HCT116 (cell line): ENCODE data around the gene PACSIN2. TPM values are rescaled to one million over a fixed set of nuclear protein-coding genes. Genes with fewer than 3 reads are reported as not detected.

Experiments used
- ATAC-seq: fragments of 200-7000 bp; cut with Tn5 transposase; 2 replicates; pipeline ENCODE4 v1.9.1; 2020; ENCODE audit warnings: mild to moderate bottlenecking, moderate library complexity
- BruUV-seq: library from RNA; stranded (reverse); fragments of 400-500 nt; replicated peaks from 2 replicates; lab custom pipeline; 2021; lab: Mats Ljungman, UMichigan
- CTCF ChIA-PET: fragments of 300-600 bp; sonication (Branson Sonifier 250); formaldehyde crosslinking; loops from one replicate; lab custom pipeline; 2021; ENCODE audit warnings: antibody characterized with exemption; lab: Charles Lee
- POLR2A ChIA-PET: fragments of 300-600, 350-600 bp; sonication (Branson Sonifier 250); formaldehyde crosslinking; loops from one replicate; lab custom pipeline; 2021; ENCODE audit warnings: antibody characterized with exemption; lab: Charles Lee
- RAD21 ChIA-PET, 2 experiments: fragments of 300-600 bp; sonication (Branson Sonifier 250); formaldehyde crosslinking; loops; one replicate each; lab custom pipeline; 2023; ENCODE audit warnings: low total read pairs in 2 of 2; ENCODE audit not compliant: uncharacterized antibody in 2 of 2, unreplicated experiment in 2 of 2, low non-redundant PET in 1 of 2; lab: Charles Lee
- DNase-seq: peaks from one replicate; pipeline ENCODE4 v3.0.0-alpha.2; 2010; ENCODE audit warnings: low read depth, low spot score
- H2AFZ ChIP-seq: fragments of 200-600 bp; shearing (Covaris generic), sonication (generic); 2 replicates; pipeline ENCODE4 v1.6.1; 2017; ENCODE audit warnings: low read depth, mixed run types, mixed read lengths, antibody characterized with exemption, low read length; ENCODE audit not compliant: poor library complexity, severe bottlenecking
- H3K27ac ChIP-seq: 2 replicates; pipeline ENCODE4 v1.5.1; 2012; ENCODE audit warnings: low read depth, low read length
- H3K27me3 ChIP-seq: fragments of 200-600 bp; sonication (generic); 2 replicates; pipeline ENCODE4 v1.6.1; 2016; ENCODE audit warnings: mixed run types, low read length, mixed read lengths; ENCODE audit not compliant: insufficient read depth
- H3K36me3 ChIP-seq, 2 experiments: fragments of 200-500 bp in 1 of 2; fragments of 200-600 bp in 1 of 2; sonication (Bioruptor generic) in 1 of 2; sonication (generic) in 1 of 2; 2 replicates each; pipeline versions ENCODE4 v1.5.1 to v1.6.1; 2014 to 2016; ENCODE audit warnings: low read length in 2 of 2, inconsistent platforms in 1 of 2, mixed read lengths in 1 of 2, mixed run types in 1 of 2; ENCODE audit not compliant: insufficient read depth in 2 of 2, control insufficient read depth in 1 of 2
- H3K4me1 ChIP-seq, 2 experiments: fragments of 200-600 bp in 1 of 2; sonication (generic) in 1 of 2; 2 replicates each; pipeline versions ENCODE4 v1.5.1 to v1.6.1; 2012 to 2017; ENCODE audit warnings: low read length in 2 of 2, inconsistent platforms in 1 of 2, mild to moderate bottlenecking in 1 of 2, mixed read lengths in 1 of 2, mixed run types in 1 of 2, moderate library complexity in 1 of 2; ENCODE audit not compliant: insufficient read depth in 2 of 2, control insufficient read depth in 1 of 2
- H3K4me2 ChIP-seq: fragments of 200-600 bp; sonication (generic); 2 replicates; pipeline ENCODE4 v1.6.1; 2017; ENCODE audit warnings: mixed run types, low read length, mixed read lengths
- H3K4me3 ChIP-seq, 2 experiments: fragments of 200-600 bp in 1 of 2; sonication (generic) in 1 of 2; replicated peaks in 1 of 2; 2 replicates each; pipeline ENCODE4 v1.5.1; 2011 to 2016; ENCODE audit warnings: low read length in 2 of 2, control low read depth in 1 of 2, low read depth in 1 of 2, mild to moderate bottlenecking in 1 of 2, mixed read lengths in 1 of 2, mixed run types in 1 of 2
- H3K79me2 ChIP-seq: fragments of 200-600 bp; sonication (generic); 2 replicates; pipeline ENCODE4 v1.6.1; 2017; ENCODE audit warnings: mild to moderate bottlenecking, mixed run types, low read length, moderate library complexity, mixed read lengths; ENCODE audit not compliant: insufficient read depth
- H3K9ac ChIP-seq: fragments of 200-600 bp; sonication (generic); 2 replicates; pipeline ENCODE4 v1.6.1; 2016; ENCODE audit warnings: low read length, mixed read lengths
- H3K9me2 ChIP-seq: fragments of 200-600 bp; sonication (generic), shearing (Covaris generic); 2 replicates; pipeline ENCODE4 v1.6.1; 2017; ENCODE audit warnings: mixed run types, mild to moderate bottlenecking, moderate library complexity; ENCODE audit not compliant: insufficient read depth
- H3K9me3 ChIP-seq, 2 experiments: fragments of 200-500 bp in 1 of 2; fragments of 200-600 bp in 1 of 2; sonication (Bioruptor generic) in 1 of 2; sonication (generic) in 1 of 2; 2 replicates each; pipeline ENCODE4 v1.6.1; 2014 to 2017; ENCODE audit warnings: low read length in 2 of 2, mixed read lengths in 2 of 2, inconsistent platforms in 1 of 2, low read depth in 1 of 2, mild to moderate bottlenecking in 1 of 2, mixed run types in 1 of 2, moderate library complexity in 1 of 2; ENCODE audit not compliant: control insufficient read depth in 1 of 2, insufficient read depth in 1 of 2
- H4K20me1 ChIP-seq: fragments of 200-600 bp; sonication (generic), shearing (Covaris generic); 2 replicates; pipeline ENCODE4 v1.6.1; 2017; ENCODE audit warnings: mixed run types, mild to moderate bottlenecking, moderate library complexity; ENCODE audit not compliant: insufficient read depth
- CEBPB ChIP-seq: IDR thresholded peaks from 2 replicates; pipeline ENCODE4 v1.6.1; 2012; ENCODE audit warnings: low read depth
- EGR1 ChIP-seq: IDR thresholded peaks from 2 replicates; pipeline ENCODE4 v1.6.1; 2012; ENCODE audit warnings: low read depth
- ELF1 ChIP-seq: IDR thresholded peaks from 2 replicates; pipeline ENCODE4 v1.6.1; 2012; ENCODE audit warnings: low read depth, borderline replicate concordance
- EZH2 ChIP-seq: fragments of 200-600 bp; sonication (generic); IDR thresholded peaks from 2 replicates; pipeline ENCODE4 v1.6.1; 2017; ENCODE audit warnings: antibody characterized with exemption, mixed run types
- FOSL1 ChIP-seq: IDR thresholded peaks from 2 replicates; pipeline ENCODE4 v1.6.1; 2012; ENCODE audit warnings: low read depth
- RAD21 ChIP-seq: IDR thresholded peaks from 2 replicates; pipeline ENCODE4 v1.6.1; 2012; ENCODE audit warnings: low read depth, mild to moderate bottlenecking
- SIN3A ChIP-seq: IDR thresholded peaks from 2 replicates; pipeline ENCODE4 v1.6.1; 2012; ENCODE audit warnings: low read depth
- SRF ChIP-seq: IDR thresholded peaks from 2 replicates; pipeline ENCODE4 v1.6.1; 2012; ENCODE audit warnings: low read depth
- TCF7L2 ChIP-seq: IDR thresholded peaks from 2 replicates; pipeline ENCODE4 v1.7.0; 2011; ENCODE audit warnings: borderline replicate concordance, inconsistent platforms; ENCODE audit not compliant: insufficient read depth, insufficient read length; ENCODE audit errors: extremely low read depth
- YY1 ChIP-seq: IDR thresholded peaks from 2 replicates; pipeline ENCODE4 v1.6.1; 2011; ENCODE audit warnings: low read length, low read depth, moderate library complexity, mild to moderate bottlenecking; ENCODE audit not compliant: insufficient replicate concordance; ENCODE audit errors: extremely low read depth
- ZFX ChIP-seq: fragments of 450-650 bp; IDR thresholded peaks from 2 replicates; pipeline ENCODE4 v1.6.1; 2017
- ZNF274 ChIP-seq: fragments of 200-500 bp; sonication (Bioruptor generic); IDR thresholded peaks from 2 replicates; pipeline ENCODE4 v1.6.1; 2014; ENCODE audit warnings: mild to moderate bottlenecking, low read depth, low read length, inconsistent platforms
- intact Hi-C: fragments of 100-400 bp; cut with micrococcal nuclease; formaldehyde crosslinking; loops from 2 replicates; pipeline ENCODE4 v1.10.0; 2022
- total RNA-seq: library from RNA; stranded (reverse); gene quantifications from one replicate; pipeline ENCODE4 v1.2.1, GENCODE V29; 2021; ENCODE audit not compliant: unreplicated experiment
- TF ChIP-seq, protein P1 (sequence below): IDR thresholded peaks from 2 replicates; pipeline ENCODE4 v1.6.1; 2012
- TF ChIP-seq, protein P2 (sequence below): IDR thresholded peaks from 2 replicates; pipeline ENCODE4 v1.6.1; 2012; ENCODE audit warnings: low read depth
- TF ChIP-seq, protein P3 (sequence below): IDR thresholded peaks from 2 replicates; pipeline ENCODE4 v1.6.1; 2012
- TF ChIP-seq, protein P4 (sequence below), 3 experiments: fragments of 200-600 bp in 1 of 3; sonication (generic) in 1 of 3; IDR thresholded peaks in 2 of 3; conservative IDR thresholded peaks in 1 of 3; 2 replicates each; pipeline ENCODE4 v1.5.1; 2012 to 2017; ENCODE audit warnings: low read depth in 2 of 3, low read length in 2 of 3, antibody characterized with exemption in 1 of 3, borderline replicate concordance in 1 of 3, control low read depth in 1 of 3, mild to moderate bottlenecking in 1 of 3, mixed read lengths in 1 of 3, mixed run types in 1 of 3, moderate library complexity in 1 of 3; ENCODE audit not compliant: insufficient read depth in 1 of 3

PACSIN2 gene
- total RNA-seq, 1 experiment from 2014 or later = 48.2 TPM

DNA sequence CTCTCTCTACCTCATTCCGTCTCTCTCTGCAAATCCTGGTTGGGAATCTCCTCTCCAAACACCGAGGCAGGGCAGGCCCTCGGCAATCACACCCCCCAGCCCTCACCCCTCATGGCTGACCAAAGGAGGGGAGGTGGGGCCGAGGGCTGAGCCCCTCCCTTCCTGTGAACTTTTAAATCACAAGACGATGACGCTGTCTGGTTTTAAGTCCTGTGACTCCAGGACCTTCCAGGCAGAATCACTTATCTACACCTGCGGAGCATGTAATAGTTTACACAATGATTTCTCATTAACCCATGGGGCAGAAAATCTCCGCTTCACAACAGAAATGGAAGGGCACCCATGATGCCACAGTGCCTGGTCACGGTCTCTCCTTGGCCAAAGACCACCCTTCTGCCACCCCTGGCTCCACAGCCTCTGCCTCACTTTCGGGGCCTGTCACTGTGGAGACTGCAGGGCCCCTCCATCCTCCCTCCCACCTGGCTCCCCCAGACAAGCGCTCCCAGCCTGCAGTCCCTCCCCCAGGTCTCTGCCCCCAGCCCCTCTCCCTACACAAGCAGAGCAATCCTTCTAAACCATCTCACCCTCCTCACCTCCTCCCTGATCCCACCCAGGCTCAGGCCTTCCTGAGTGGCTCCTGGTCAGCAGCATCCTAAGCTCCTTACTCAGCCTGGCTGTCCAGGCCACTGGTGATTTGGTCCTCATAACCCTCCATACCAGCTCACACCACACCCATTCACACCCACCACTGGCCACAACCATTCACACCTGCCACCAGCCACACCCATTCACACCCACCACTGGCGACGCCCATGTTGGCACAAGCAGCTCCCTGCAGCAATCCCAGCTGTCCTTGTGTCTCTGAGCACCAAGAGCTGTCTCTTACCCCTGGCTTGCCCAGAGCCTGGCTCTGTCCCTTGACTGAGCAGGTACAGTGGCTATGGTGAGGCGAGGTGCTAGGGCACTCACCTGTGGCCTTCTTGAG is 127.1 kb downstream of the PACSIN2 start:
- Histone ChIP-seq H3K27ac (no peak overlapping the region), H3K9me2 (no peaks in the 10 kb centered on the region), H4K20me1 (no peaks in the 10 kb centered on the region), H3K9me3 (no peaks in the 10 kb centered on the region), H3K36me3 (peaks cover 6 to 14% of the 10 kb centered on the region in 2 experiments; a peak in 3 of 4 replicates), H3K9ac (no peak overlapping the region), H3K27me3 (no peaks in the 10 kb centered on the region), H3K4me2 (no peak overlapping the region), H2AFZ (no peak overlapping the region), H3K79me2 (no peaks in the 10 kb centered on the region), H3K4me1 (no peaks in the 10 kb centered on the region; a peak in 1 of 4 replicates), H3K4me3 (no peak overlapping the region)
- no peak for DNase-seq
- intact Hi-C loops = no loop called here
- BruUV-seq = no TSS peak
- TF ChIP-seq EZH2 (no peak), TCF7L2 (no peak), EGR1 (no peak), CEBPB (no peak), SIN3A (no peak), ZFX (no peak), ELF1 (no peak), RAD21 (no peak), SRF (no peak), FOSL1 (no peak), ZNF274 (no peak), YY1 (no peak)
- TF ChIP-seq, protein P1, sequence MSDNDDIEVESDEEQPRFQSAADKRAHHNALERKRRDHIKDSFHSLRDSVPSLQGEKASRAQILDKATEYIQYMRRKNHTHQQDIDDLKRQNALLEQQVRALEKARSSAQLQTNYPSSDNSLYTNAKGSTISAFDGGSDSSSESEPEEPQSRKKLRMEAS = no peak
- TF ChIP-seq, protein P2, sequence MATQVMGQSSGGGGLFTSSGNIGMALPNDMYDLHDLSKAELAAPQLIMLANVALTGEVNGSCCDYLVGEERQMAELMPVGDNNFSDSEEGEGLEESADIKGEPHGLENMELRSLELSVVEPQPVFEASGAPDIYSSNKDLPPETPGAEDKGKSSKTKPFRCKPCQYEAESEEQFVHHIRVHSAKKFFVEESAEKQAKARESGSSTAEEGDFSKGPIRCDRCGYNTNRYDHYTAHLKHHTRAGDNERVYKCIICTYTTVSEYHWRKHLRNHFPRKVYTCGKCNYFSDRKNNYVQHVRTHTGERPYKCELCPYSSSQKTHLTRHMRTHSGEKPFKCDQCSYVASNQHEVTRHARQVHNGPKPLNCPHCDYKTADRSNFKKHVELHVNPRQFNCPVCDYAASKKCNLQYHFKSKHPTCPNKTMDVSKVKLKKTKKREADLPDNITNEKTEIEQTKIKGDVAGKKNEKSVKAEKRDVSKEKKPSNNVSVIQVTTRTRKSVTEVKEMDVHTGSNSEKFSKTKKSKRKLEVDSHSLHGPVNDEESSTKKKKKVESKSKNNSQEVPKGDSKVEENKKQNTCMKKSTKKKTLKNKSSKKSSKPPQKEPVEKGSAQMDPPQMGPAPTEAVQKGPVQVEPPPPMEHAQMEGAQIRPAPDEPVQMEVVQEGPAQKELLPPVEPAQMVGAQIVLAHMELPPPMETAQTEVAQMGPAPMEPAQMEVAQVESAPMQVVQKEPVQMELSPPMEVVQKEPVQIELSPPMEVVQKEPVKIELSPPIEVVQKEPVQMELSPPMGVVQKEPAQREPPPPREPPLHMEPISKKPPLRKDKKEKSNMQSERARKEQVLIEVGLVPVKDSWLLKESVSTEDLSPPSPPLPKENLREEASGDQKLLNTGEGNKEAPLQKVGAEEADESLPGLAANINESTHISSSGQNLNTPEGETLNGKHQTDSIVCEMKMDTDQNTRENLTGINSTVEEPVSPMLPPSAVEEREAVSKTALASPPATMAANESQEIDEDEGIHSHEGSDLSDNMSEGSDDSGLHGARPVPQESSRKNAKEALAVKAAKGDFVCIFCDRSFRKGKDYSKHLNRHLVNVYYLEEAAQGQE = no peak
- TF ChIP-seq, protein P3, sequence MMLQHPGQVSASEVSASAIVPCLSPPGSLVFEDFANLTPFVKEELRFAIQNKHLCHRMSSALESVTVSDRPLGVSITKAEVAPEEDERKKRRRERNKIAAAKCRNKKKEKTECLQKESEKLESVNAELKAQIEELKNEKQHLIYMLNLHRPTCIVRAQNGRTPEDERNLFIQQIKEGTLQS = no peak
- TF ChIP-seq, protein P4, sequence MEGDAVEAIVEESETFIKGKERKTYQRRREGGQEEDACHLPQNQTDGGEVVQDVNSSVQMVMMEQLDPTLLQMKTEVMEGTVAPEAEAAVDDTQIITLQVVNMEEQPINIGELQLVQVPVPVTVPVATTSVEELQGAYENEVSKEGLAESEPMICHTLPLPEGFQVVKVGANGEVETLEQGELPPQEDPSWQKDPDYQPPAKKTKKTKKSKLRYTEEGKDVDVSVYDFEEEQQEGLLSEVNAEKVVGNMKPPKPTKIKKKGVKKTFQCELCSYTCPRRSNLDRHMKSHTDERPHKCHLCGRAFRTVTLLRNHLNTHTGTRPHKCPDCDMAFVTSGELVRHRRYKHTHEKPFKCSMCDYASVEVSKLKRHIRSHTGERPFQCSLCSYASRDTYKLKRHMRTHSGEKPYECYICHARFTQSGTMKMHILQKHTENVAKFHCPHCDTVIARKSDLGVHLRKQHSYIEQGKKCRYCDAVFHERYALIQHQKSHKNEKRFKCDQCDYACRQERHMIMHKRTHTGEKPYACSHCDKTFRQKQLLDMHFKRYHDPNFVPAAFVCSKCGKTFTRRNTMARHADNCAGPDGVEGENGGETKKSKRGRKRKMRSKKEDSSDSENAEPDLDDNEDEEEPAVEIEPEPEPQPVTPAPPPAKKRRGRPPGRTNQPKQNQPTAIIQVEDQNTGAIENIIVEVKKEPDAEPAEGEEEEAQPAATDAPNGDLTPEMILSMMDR (IDR thresholded peaks at IDR 0.05 in 2 of 3, conservative IDR thresholded peaks at IDR 0.05 in 1 of 3; ENCODE audit: borderline replicate concordance in 1 of 3, insufficient read depth in 1 of 3, low read depth in 2 of 3, low read length in 2 of 3) = no peak
- ChIA-PET POLR2A (interaction anchor here (0.7 kb wide), 1 partner anchor 578 kb away, joined by 3 read pairs; no protein-coding TSS in a partner anchor), RAD21 (no interaction called here), CTCF (interaction anchor here (0.6 kb wide), 1 partner anchor 11 kb away, joined by 4 read pairs; no protein-coding TSS in a partner anchor)
- no peak for ATAC-seq
